ENCODE data around the gene CNTNAP2.

GRCh38 chr7:146345251-146345650 is 228.7 kb downstream of the CNTNAP2 start:
- TF ChIP-seq CTCF (conservative IDR thresholded peaks at IDR 0.05; ENCODE audit: low read depth, low read length), result no peak
- TF ChIP-seq FOS (IDR thresholded peaks at IDR 0.05; ENCODE audit: low read depth, low read length), result no peak
- no peak for TF ChIP-seq MAZ (IDR thresholded peaks at IDR 0.05; ENCODE audit: borderline replicate concordance, low read depth, low read length)
- TF ChIP-seq POLR2A (IDR thresholded peaks at IDR 0.05; ENCODE audit: low read depth, low read length), result no peak
- no peak for TF ChIP-seq RFX5 (IDR thresholded peaks at IDR 0.05; ENCODE audit: low read depth, low read length)
- no peak for TF ChIP-seq RAD21 (IDR thresholded peaks at IDR 0.05; ENCODE audit: low read length)
- TF ChIP-seq MXI1 (IDR thresholded peaks at IDR 0.05; ENCODE audit: borderline replicate concordance, low read depth, low read length), result no peak
- no peak for TF ChIP-seq USF2 (IDR thresholded peaks at IDR 0.05; ENCODE audit: low read depth, low read length)
- TF ChIP-seq CEBPB (IDR thresholded peaks at IDR 0.05; ENCODE audit: low read depth, low read length), result no peak
